ENCODE measurements around the gene ARR3.
"Not testable (repeated sequence)": the region's sequence is repeated elsewhere in the genome, so short reads cannot be mapped to it uniquely, and the experiment has no call there.

The ARR3 gene

GRCh38 chrX:70268034-70268433 lies at the start of gene ARR3:
Gene ARR3 (plus strand): TSS chrX:70268334. CDS start chrX:70269386, 1,052 bp downstream.
- no peak for DNase-seq (ENCODE audit: low spot score)

GRCh38 chrX:70219938-70220764 lies 48.0 kb upstream of the ARR3 start:
- DNase-seq (ENCODE audit: low spot score), result no peak

GRCh38 chrX:70226048-70226447 lies 42.1 kb upstream of the ARR3 start:
- no peak for DNase-seq (ENCODE audit: low spot score)

- DNase-seq (ENCODE audit: low spot score), result no peak
These were observed 41.4 kb upstream of the ARR3 start for GRCh38 chrX:70226687-70227086.

- DNase-seq (ENCODE audit: low spot score), result no peak
These were observed 36.5 kb upstream of the ARR3 start for GRCh38 chrX:70231666-70232065.

DNA sequence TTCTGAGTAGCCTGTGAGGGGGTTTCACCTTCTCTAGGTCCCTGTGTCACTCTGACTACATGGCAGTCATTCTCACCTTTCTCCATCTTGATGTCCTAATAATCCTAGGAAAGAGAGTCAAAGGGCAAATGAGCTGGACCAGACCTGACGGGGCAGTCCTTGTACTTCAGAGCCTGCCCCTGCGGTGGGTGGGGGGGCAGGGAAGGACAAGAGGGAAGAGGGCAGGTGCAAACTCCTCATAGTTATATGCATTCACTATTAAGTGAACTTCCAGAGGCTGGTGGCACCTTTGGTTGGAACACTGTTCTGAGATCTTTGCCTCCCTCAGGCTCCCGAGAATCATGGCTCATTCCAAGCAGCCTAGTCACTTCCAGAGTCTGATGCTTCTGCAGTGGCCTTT lies 33.8 kb upstream of the ARR3 start, which contains the start of gene AWAT1:
AWAT1 (plus strand) TSS at position 301 of the 400 bp plus-strand sequence; CDS start at position 342, 41 bp downstream.
- DNase-seq (ENCODE audit: low spot score), result no peak

DNA sequence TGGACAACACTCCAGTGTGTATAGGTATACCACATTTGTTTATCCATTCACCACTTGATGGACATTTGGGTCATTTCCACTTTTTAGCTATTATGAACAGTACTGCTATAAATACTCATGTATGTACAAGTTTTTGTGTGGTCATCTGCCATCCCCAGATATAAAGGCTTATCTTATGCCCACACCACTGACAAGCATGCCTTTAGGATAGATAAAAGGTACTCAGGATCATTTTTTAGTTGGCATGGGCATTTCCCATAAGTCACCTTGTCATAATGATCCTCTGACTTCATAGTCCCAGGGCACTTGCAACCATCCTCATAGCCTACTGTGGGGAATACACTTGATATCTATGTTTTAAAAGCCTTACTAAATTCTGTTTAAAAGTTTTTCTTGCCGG lies 27.4 kb upstream of the ARR3 start:
- no peak for DNase-seq (ENCODE audit: low spot score)

GRCh38 chrX:70241501-70241900 lies 26.6 kb upstream of the ARR3 start:
- no peak for DNase-seq (ENCODE audit: low spot score)

- DNase-seq (ENCODE audit: low spot score), result not testable (repeated sequence)
These were observed 24.5 kb upstream of the ARR3 start for GRCh38 chrX:70243601-70244000.

DNA sequence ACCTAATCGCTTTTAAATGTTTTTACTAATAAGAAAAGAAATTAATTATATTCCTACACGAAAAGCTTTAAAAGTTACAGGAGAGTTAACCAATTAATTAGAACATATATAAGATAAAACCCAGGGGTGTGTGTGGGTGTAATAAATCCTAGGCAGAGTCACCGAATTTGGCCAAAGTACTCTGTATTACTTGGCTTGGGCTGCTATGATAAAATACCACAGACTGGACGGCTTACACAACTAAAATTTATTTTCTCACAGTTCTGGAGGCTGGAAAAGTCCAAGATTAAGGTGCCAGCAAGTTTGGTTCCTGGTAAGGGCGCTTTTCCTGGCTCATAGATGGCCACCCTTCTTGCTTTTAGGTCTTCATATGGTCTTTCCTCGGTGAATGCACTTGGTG lies 23.3 kb upstream of the ARR3 start:
- no peak for DNase-seq (ENCODE audit: low spot score)

DNA sequence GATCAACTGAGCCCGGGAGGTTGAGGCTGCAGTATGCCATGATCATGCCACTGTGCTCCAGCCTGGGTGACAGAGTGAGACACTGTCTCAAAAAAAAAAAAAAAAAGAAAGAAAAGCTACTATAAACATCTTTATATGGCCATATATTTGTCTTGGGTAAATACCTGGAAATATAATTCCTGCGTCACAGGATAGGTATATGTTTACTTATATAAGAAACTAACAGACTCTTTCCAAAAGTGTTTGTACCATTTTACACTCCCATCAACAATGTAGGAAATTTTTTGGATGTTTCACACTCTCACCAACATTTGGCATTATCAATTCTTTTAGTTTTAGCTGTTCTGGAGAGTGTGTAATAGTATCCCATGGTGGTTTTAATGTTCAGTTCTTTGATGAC lies 20.9 kb upstream of the ARR3 start:
- DNase-seq (ENCODE audit: low spot score), result no peak

- DNase-seq (ENCODE audit: low spot score), result no peak
These were observed 15.6 kb upstream of the ARR3 start for GRCh38 chrX:70252491-70252890.

- peak; percentile 9 for DNase-seq (ENCODE audit: low spot score)
These were observed 14.6 kb upstream of the ARR3 start for GRCh38 chrX:70253377-70254062.

GRCh38 chrX:70254063-70254400 lies 14.1 kb upstream of the ARR3 start:
- DNase-seq (ENCODE audit: low spot score), result no peak

GRCh38 chrX:70254909-70255308 lies 13.2 kb upstream of the ARR3 start:
- DNase-seq (ENCODE audit: low spot score), result no peak

DNA sequence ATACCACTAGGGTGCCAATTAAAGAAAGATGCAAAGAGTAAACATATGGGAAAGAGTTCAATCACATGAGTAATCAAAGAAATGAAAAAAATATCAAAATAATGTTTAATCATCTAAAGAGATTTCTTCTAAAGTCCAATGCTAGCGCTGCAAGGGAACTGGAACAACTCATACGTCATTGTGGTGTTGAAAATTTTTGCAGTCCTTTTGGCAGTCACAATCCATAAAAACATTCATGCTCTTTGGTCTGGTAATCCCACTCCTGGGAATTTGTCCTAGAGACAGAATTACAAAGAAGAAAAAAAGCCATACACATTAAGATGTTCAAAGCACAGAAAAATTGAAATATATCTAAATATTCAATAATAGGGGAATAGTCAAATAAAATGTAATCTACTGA lies 12.7 kb upstream of the ARR3 start:
- no peak for DNase-seq (ENCODE audit: low spot score)

- no peak for DNase-seq (ENCODE audit: low spot score)
These were observed 10.5 kb upstream of the ARR3 start for GRCh38 chrX:70257423-70258288.

DNA sequence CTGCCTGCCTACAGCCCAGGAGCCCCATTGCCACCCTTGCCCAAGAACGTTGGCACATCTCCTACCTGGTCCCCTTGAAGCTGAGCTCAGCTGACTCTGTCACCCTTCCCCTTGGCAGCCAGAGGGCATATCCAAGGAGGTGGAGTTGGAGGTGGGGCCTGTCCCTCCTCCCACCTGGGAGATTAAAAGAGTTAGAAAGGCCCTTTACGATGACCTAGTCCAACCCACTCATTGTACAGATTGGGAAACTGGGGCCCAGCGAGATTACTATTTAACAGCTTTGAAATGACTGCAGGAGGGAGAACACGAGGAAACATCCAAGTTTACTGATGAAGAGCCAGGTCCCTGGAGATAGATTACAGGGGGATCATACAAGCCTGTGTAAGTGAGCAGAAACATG lies 8.0 kb upstream of the ARR3 start, which contains the start of gene P2RY4:
P2RY4 (minus strand) TSS at position 101 of the 400 bp plus-strand sequence. CDS start 580 bp downstream, outside the sequence.
- DNase-seq (ENCODE audit: low spot score), result no peak

GRCh38 chrX:70262952-70263567 lies 5.1 kb upstream of the ARR3 start:
- peak; percentile 50 for DNase-seq (ENCODE audit: low spot score)

- no peak for DNase-seq (ENCODE audit: low spot score)
These were observed 3.4 kb upstream of the ARR3 start for GRCh38 chrX:70264784-70265183.

- DNase-seq (ENCODE audit: low spot score), result not testable (repeated sequence)
These were observed 5.9 kb downstream of the ARR3 start for GRCh38 chrX:70274029-70274428.

DNA sequence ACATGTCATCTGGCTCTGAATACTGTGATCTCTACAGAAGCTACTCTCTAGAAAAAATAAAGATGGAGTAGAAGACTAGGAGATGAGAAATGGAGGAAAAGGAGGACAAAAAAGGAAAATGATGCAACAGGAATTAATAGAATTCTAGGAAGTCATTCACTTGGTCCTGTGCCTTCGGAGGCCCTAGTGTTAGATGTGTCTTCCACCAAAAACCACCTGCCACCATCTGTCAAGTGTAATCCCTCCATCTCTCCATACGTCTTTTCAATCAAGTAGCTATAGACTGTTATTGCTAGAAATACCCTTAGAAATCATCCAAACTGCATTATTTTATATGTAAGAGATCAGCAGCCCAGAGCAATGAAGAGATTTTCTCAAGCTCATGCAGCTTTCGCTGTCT lies 10.9 kb downstream of the ARR3 start:
- no peak for DNase-seq (ENCODE audit: low spot score)
